GM18498 (cell line): ENCODE results near the gene POU3F3.

Experiments used
- ATAC-seq: cut with Tn5 transposase; IDR thresholded peaks from one replicate; pipeline ENCODE4 v1.9.1; 2021; ENCODE audit warnings: mild to moderate bottlenecking, moderate library complexity; ENCODE audit not compliant: unreplicated experiment

The POU3F3 gene

GRCh38 chr2:104846786-104847585 is 6.9 kb upstream of the POU3F3 start:
- ATAC-seq, result no peak

GRCh38 chr2:104847586-104848160 is 6.2 kb upstream of the POU3F3 start:
- ATAC-seq, result no peak

GRCh38 chr2:104848526-104848925 is 5.4 kb upstream of the POU3F3 start:
- ATAC-seq, result no peak

- ATAC-seq, result no peak
Observed at GRCh38 chr2:104849101-104849500, 4.8 kb upstream of the POU3F3 start.

- ATAC-seq, result no peak
Observed at GRCh38 chr2:104849618-104850141, 4.2 kb upstream of the POU3F3 start.

- ATAC-seq, result no peak
Observed at GRCh38 chr2:104850361-104851290, 3.3 kb upstream of the POU3F3 start.

GRCh38 chr2:104851291-104852089 is 2.4 kb upstream of the POU3F3 start:
- ATAC-seq, result no peak

GRCh38 chr2:104852090-104852666 is 1.7 kb upstream of the POU3F3 start:
- no peak for ATAC-seq

GRCh38 chr2:104854498-104855220 is 744 bp downstream of the POU3F3 start:
- no peak for ATAC-seq

GRCh38 chr2:104855221-104856085 is 1.5 kb downstream of the POU3F3 start:
- ATAC-seq, result no peak

GRCh38 chr2:104856086-104856972 is 2.4 kb downstream of the POU3F3 start:
- ATAC-seq, result no peak

- ATAC-seq, result no peak
Observed at GRCh38 chr2:104856973-104857261, 3.0 kb downstream of the POU3F3 start.

GRCh38 chr2:104857262-104858005 is 3.5 kb downstream of the POU3F3 start:
- ATAC-seq, result no peak

- ATAC-seq, result no peak
Observed at GRCh38 chr2:104858006-104858978, 4.4 kb downstream of the POU3F3 start.

GRCh38 chr2:104859291-104859765 is 5.4 kb downstream of the POU3F3 start:
- no peak for ATAC-seq
